Left ventricle myocardium superior (tissue), 1 donor: ENCODE data around the gene SSH2. TPM values are rescaled to one million over a fixed set of nuclear protein-coding genes. Genes with fewer than 3 reads are reported as not detected.

Experiments
- ATAC-seq: fragments of 200-7000 bp; cut with Tn5 transposase; one replicate; pipeline ENCODE4 v1.9.1; 2020; ENCODE audit warnings: mild to moderate bottlenecking, moderate library complexity
- DNase-seq: peaks from one replicate; pipeline ENCODE4 v3.0.0-alpha.2; 2020
- intact Hi-C: fragments of 100-400 bp; cut with micrococcal nuclease; formaldehyde crosslinking; loops from one replicate; pipeline ENCODE4 v1.11.0; 2022
- total RNA-seq: library from RNA; stranded (reverse); fragmentation: NEBNext Ultra II Directional; extraction: Animal tissue kit (Norgen Biotek cat#: 25700); gene quantifications from one replicate; pipeline ENCODE4 v1.2.1, GENCODE V29; 2021
- donor health status: DM: no; HTN: yes; CAD: no; lungs with severe emphysema.

SSH2 gene
- total RNA-seq, 1 donor from 2014 or later, result 36.8 TPM

DNA sequence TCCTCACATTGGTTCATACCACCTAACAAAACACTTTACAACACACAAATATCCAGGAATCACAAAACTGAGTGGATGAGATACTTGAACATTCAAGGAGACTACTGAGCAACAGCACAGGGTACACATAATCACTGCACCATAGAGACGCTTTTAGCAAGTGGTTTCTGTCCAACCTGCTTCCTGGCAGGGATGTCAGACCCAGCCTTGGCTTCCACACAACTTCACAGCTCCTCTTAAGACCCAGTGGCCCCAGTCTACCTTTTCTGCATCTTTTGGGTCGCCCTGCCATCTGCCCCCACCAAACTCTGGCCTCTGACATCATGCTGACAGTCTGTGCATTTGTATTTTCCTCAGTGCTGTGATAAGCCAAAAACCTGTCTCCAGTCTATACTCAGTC is 301.4 kb downstream of the SSH2 start:
- ATAC-seq (peak; percentile 50), DNase-seq (no peak)
- intact Hi-C loops, result no loop called here

GRCh38 chr17:29627951-29628350 is 302.1 kb downstream of the SSH2 start:
- DNase-seq, result no peak
- intact Hi-C loops, result no loop called here
- no peak for ATAC-seq

- intact Hi-C loops, result no loop called here
Measured at GRCh38 chr17:29625037-29625750, 304.8 kb downstream of the SSH2 start.

DNA sequence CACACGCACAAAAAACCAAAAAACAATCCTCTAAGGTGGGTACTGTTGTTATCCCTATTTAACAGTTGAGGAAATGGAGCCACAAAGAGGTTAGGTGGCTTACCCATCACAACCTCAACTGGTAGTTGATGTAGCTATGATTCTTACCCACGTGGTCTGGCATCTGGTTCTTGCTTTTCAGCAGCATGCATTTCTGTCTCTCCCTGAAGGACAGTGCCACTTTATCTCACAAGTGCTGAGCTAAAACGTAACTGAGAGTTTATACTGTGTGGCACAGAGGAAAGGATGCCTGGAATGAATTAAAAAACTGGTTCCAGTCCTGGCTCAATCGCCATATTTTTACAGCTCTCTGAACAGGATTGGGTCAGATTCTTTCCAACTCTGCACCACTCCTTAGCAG is 305.4 kb downstream of the SSH2 start:
- no peak for DNase-seq
- intact Hi-C loops, result no loop called here
- ATAC-seq, result no peak

More at GRCh38 chr17:29625037-29625750, 304.8 kb downstream of the SSH2 start:
- ATAC-seq, result peak; percentile 46
- peak; percentile 62 for DNase-seq

GRCh38 chr17:29623283-29623647 is 306.8 kb downstream of the SSH2 start:
- DNase-seq (no peak), ATAC-seq (no peak)
- intact Hi-C loops, result no loop called here

DNA sequence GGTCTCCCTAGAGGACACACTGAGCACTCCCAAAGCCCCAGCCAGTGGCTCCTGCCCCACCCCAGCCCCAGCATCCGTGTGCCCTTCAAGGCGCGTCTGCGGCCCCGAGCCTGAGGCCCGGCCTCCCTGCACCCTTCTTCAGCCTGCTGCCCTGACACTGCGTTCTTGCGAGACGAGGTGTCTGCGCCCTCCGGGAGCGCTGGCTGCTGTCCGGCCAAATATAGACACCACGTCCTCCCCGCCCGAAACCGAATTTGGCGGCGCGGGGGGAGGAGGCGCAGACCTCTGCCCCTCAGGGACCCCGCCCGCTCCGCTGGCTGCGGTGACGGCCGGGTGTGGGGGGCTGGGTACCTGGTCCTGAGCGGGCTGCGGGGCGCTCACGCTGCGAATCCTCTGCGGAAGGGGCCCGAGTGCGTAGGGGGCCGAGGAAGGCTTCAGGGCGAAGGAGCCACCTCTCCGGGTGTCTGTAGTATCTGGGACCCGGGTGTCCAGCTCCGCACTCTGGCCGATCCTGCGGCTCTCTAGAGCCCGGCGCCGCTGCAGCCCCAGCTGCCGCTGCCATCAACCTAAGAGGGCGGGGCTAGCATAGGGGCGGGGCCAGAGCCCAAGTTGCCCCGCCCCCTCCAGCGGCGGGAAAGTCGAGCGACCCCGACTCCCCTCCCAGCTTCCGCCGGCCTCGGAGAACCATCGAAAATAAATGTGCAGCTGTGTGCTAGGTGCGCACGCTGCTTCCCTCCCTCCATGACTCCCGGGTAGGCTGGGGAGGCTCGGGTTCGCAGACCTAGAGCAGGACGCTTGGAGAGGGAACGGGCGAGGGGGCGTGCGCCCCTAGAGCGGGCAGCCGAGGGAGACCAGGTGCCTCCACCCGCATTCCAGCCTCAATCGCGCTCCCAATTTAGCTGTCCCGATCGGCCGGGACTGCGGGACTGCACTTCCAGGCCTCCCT is 307.4 kb downstream of the SSH2 start, which contains the start of gene CORO6:
Gene CORO6 (minus strand): TSS at position 576 of the 946 bp plus-strand sequence. CDS start 1,491 bp downstream, outside the sequence.
- DNase-seq, result peak; percentile 86
- ATAC-seq, result peak; percentile 71
- intact Hi-C loops, result no loop called here

GRCh38 chr17:29621751-29622194 is 308.3 kb downstream of the SSH2 start:
- DNase-seq (peak; percentile 34), ATAC-seq (peak; percentile 0)
- intact Hi-C loops, result no loop called here

DNA sequence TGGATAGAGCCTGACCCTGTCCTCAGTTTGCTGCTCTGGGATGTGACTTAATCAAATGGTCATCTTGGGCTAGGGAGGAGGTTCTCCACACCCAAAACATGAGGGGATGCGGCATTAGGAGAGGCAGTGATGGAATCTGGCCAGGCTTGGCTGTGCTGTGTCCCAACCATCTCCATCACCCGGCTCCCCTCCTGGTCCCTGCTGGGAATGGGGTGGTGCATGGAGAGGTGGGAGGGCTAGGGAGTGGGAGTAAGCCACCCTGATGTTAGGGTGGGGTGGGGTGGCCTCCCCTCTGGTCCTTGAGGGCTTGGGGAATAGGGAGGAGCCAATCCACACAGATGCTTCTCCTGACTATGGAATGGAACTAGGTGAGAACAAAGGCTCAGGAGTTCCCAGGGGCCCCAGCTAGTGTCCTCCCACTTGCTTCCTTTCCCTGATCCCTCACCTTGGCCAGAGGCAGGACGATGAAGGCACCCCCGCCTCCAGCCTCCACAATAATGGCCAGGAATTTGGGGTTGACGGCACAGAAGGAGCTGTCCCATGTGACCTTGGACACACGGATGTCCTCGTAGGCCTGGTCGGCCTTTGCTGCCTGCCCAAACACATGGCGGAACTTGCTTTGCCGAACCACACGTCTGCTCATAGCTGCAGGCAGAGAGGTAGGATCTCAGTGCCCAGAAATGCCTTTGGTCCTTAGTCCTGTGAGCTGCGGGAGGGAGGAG is 309.1 kb downstream of the SSH2 start:
- no peak for ATAC-seq
- DNase-seq, result no peak
- intact Hi-C loops, result no loop called here

DNA sequence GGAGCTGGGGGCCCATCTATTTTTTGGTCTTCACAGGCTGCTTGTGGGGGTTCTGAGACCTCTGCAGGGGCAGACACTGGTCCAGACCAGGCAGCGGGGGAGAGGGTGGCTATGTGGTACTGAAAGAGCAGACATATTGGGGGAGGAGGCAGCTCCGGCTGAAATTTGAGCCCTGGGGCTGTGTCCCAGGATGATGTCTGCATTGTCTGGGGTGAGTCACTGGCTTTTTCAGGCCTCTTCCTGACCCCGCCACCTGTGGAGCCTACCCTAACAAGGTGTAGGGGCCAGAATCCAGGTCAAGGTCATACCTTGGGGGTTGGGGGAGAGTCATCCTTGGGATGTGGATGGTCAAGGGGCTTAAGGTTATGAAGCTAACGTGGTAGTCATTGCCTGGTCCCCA is 309.8 kb downstream of the SSH2 start:
- ATAC-seq (no peak), DNase-seq (no peak)
- intact Hi-C loops, result no loop called here

- intact Hi-C loops, result no loop called here
- peak; percentile 55 for ATAC-seq
- peak; percentile 74 for DNase-seq
Measured at GRCh38 chr17:29619251-29619650, 310.8 kb downstream of the SSH2 start.

DNA sequence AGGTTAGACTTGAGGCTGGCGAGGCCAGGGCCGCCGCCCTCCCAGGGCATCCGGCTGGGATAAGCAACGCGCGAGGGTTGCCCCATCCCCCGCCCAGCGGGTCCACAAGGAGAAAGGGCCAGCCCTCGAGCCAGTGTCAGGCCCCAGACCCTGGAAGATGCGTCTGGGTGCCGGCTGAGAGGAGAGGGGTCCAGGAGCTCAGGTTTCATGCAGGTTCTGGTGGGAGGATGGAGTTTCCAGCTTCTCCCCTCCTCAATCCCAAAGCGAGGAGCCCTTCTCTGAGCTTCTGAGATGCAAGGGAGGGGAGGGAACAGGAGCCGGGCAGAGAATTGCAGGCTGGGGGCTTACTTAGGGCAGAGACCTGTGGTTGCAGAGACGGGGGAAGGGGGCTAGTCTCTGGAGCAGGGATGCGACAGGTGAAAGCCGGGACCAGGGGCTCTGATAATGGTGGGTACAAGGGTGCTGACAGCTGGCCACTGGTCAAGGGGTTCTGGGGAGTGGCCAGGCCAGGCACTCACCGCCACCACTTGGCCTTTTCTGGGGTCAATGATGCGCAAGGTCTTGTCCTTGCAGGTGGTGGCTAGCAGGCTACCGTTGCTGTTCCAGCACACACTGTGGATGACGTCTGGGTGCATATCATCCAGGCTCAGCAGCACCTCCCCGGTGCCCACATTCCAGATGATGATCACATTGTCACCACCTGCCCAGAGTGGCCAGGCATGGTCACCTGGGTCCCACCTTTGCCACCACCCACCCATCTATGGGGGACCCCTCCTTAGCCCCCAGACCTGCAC is 311.6 kb downstream of the SSH2 start:
- no peak for ATAC-seq
- peak; percentile 29 for DNase-seq
- intact Hi-C loops, result no loop called here

DNA sequence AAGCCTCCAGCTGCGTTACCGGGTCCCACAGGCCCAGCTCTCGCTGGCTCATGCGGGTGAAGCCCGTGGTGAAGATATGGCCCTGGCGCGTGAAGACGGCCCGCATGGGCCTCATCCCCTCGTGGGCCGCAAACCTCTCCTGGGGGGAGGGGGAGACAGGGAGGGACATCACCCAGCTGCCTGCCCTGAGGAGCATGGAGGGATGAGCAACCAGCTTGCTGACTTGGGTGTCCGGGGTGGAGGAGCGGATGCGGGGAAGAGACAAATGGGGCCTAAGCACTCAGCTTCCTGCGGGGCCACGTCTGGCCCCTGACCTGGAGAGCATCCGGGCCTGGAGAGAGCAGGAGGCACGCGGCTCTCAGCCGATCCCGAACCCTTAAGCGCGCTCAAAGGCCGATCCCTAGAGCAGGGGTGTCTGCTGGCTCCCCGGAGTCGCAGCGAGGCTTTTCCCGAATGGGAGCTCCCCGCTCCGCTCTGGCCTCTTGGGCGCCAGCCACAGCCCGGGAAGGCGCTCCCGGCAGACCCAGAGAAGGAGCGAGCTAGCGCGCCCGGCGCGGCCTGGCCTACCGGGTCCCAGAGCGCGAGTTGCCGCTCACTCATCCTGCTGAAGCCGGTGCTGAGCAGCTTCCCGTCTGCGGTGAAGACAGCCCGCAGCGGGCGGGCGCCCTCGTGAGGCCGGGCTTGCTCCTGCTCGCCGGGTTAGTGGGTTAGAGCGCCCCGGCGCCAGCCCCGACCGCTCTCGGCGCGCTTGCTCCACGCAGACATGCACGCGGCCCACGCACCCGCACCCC is 312.4 kb downstream of the SSH2 start:
- peak; percentile 9 for ATAC-seq
- intact Hi-C loops, result no loop called here
- DNase-seq, result peak; percentile 89

DNA sequence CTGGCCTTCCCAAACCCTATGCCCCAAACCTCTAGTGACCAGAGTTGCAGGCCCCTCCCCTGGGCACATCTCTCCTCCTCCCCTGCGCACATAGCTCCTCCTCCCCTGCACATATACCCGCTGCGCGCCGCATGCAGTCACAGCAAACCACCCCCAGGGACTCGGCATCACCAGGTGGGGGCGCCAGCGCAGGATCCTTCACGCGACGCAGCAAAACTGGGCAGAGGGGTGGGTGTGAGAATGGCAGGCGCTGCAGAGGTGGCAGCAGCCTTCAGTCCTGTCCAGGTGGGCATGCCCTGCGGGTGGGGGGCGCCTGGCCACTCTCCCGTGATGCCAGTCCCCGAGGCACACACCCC is 312.9 kb downstream of the SSH2 start:
- DNase-seq (peak; percentile 82), ATAC-seq (peak; percentile 2)
- intact Hi-C loops, result no loop called here

- intact Hi-C loops, result no loop called here
- DNase-seq (peak; percentile 51), ATAC-seq (no peak)
Measured at GRCh38 chr17:29616300-29617048, 313.6 kb downstream of the SSH2 start.

GRCh38 chr17:29615492-29616299 is 314.3 kb downstream of the SSH2 start:
- DNase-seq, result peak; percentile 92
- ATAC-seq, result peak; percentile 60
- intact Hi-C loops, result no loop called here

- DNase-seq (peak; percentile 52), ATAC-seq (no peak)
- intact Hi-C loops, result no loop called here
Measured at GRCh38 chr17:29615048-29615385, 315.0 kb downstream of the SSH2 start.
